HEK293T (cell line): ENCODE results near the gene HIGD1B.
"Not testable (repeated sequence)": the region's sequence is repeated elsewhere in the genome, so short reads cannot be mapped to it uniquely, and the experiment has no call there.

Source experiments
- CTCF ChIA-PET: fragments of 350-600 bp; formaldehyde crosslinking; extraction: SDS; loops from one replicate; lab custom pipeline; 2021; ENCODE audit warnings: antibody characterized with exemption, inconsistent platforms; lab: Yijun Ruan, JAX
- POLR2A ChIA-PET: fragments of 350-600 bp; formaldehyde crosslinking; extraction: SDS; loops from one replicate; lab custom pipeline; 2020; ENCODE audit warnings: antibody characterized with exemption, inconsistent platforms; lab: Yijun Ruan, JAX
- DNase-seq: peaks from one replicate; pipeline ENCODE4 v3.0.0; 2012; ENCODE audit warnings: mixed read lengths; ENCODE audit errors: extremely low spot score
- ARNT ChIP-seq: fragments of 450-650 bp; IDR thresholded peaks from 2 replicates; pipeline ENCODE4 v1.6.1; 2017; ENCODE audit warnings: mild to moderate bottlenecking
- BHLHE40 ChIP-seq: fragments of 450-650 bp; IDR thresholded peaks from 2 replicates; pipeline ENCODE4 v1.6.1; 2016; ENCODE audit warnings: mild to moderate bottlenecking, moderate library complexity, borderline replicate concordance
- CTBP1 ChIP-seq: fragments of 450-650 bp; IDR thresholded peaks from 2 replicates; pipeline ENCODE4 v1.6.1; 2016; ENCODE audit warnings: borderline replicate concordance
- ELF4 ChIP-seq: fragments of 450-650 bp; IDR thresholded peaks from 2 replicates; pipeline ENCODE4 v1.6.1; 2017; ENCODE audit warnings: antibody characterized with exemption
- FOXA1 ChIP-seq: fragments of 450-650 bp; IDR thresholded peaks from 2 replicates; pipeline ENCODE4 v1.6.1; 2016; ENCODE audit warnings: mild to moderate bottlenecking
- FOXK2 ChIP-seq: fragments of 450-650 bp; IDR thresholded peaks from 2 replicates; pipeline ENCODE4 v1.6.1; 2016; ENCODE audit warnings: mild to moderate bottlenecking
- FOXM1 ChIP-seq: fragments of 450-650 bp; IDR thresholded peaks from 2 replicates; pipeline ENCODE4 v1.6.1; 2017; ENCODE audit warnings: mild to moderate bottlenecking, borderline replicate concordance
- HDGF ChIP-seq: fragments of 450-650 bp; IDR thresholded peaks from 2 replicates; pipeline ENCODE4 v1.6.1; 2017; ENCODE audit warnings: antibody characterized with exemption, borderline replicate concordance
- L3MBTL2 ChIP-seq: fragments of 450-650 bp; conservative IDR thresholded peaks from 2 replicates; pipeline ENCODE4 v1.6.1; 2016; ENCODE audit warnings: mild to moderate bottlenecking
- LEF1 ChIP-seq: fragments of 450-650 bp; IDR thresholded peaks from 2 replicates; pipeline ENCODE4 v1.6.1; 2017; ENCODE audit warnings: mild to moderate bottlenecking, borderline replicate concordance
- NFRKB ChIP-seq: fragments of 450-650 bp; IDR thresholded peaks from 2 replicates; pipeline ENCODE4 v1.6.1; 2016; ENCODE audit warnings: mild to moderate bottlenecking, moderate library complexity
- PKNOX1 ChIP-seq: fragments of 450-650 bp; IDR thresholded peaks from 2 replicates; pipeline ENCODE4 v1.6.1; 2016
- SP1 ChIP-seq: fragments of 450-650 bp; IDR thresholded peaks from 2 replicates; pipeline ENCODE4 v1.6.1; 2017
- SUZ12 ChIP-seq: fragments of 450-650 bp; IDR thresholded peaks from 2 replicates; pipeline ENCODE4 v1.6.1; 2016; ENCODE audit warnings: mild to moderate bottlenecking
- TARDBP ChIP-seq: fragments of 450-650 bp; IDR thresholded peaks from 2 replicates; pipeline ENCODE4 v1.6.1; 2016
- ZNF384 ChIP-seq: fragments of 450-650 bp; IDR thresholded peaks from 2 replicates; pipeline ENCODE4 v1.6.1; 2016

HIGD1B gene

DNA sequence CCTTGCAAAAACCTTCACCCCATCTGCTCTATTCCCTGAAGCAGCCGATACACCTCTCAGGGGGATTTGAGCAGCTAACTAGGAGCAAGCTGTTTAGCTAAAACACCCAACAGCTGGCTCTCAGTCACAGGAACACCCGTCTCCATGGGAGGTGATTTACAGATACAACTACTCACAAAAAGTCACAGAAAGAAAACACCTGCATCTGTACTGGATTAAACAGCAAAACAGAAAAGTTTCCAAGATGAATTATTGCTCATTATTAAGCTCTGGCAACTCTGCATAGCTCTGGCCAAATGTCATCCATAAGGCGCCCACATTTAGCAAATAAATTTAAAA, 39.9 kb upstream of the HIGD1B start:
- TF ChIP-seq NFRKB (no peak), PKNOX1 (no peak), L3MBTL2 (no peak), FOXM1 (no peak), BHLHE40 (no peak), ARNT (no peak)
- CTCF ChIA-PET: no interaction called here
- no peak for DNase-seq
- POLR2A ChIA-PET: interaction anchor here (0.9 kb wide), 1 partner anchor 9 kb away, joined by 3 read pairs; no protein-coding TSS in a partner anchor

GRCh38 chr17:44808156-44808555, 39.5 kb upstream of the HIGD1B start:
- ChIA-PET POLR2A (interaction anchor here (0.9 kb wide), 1 partner anchor 9 kb away, joined by 3 read pairs; no protein-coding TSS in a partner anchor), CTCF (no interaction called here)
- TF ChIP-seq ELF4 (no peak), CTBP1 (no peak), HDGF (no peak), TARDBP (no peak), SP1 (no peak), NFRKB (no peak), PKNOX1 (no peak), FOXK2 (no peak), SUZ12 (no peak), FOXM1 (no peak), BHLHE40 (no peak), LEF1 (no peak), FOXA1 (no peak)
- no peak for DNase-seq

- POLR2A ChIA-PET: not testable (repeated sequence)
These were observed 38.9 kb upstream of the HIGD1B start for GRCh38 chr17:44808656-44809388.

DNA sequence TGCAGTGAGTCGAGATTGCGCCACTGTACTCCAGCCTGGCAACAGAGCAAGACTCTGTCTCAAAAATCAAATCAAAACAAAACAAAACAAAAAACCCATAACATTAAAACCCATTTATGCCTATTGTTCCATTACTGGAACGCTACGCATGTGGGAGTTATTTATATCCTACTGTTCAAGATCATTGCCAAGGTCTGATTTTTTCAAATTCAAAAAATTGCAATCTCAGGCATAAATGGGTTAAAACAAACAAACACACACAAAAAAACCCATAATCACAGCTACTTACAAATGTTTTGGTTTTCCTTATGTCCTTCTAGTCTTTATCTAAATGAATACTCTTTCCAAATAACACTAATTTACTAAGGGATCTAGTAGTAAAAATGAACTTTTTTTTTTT, 35.4 kb upstream of the HIGD1B start:
- ChIA-PET CTCF (interaction anchor here (0.6 to 1.0 kb wide), 2 partner anchors 325 to 416 kb away, joined by 3 to 4 read pairs; no protein-coding TSS in a partner anchor), POLR2A (no interaction called here)
- no peak for TF ChIP-seq NFRKB
- no peak for TF ChIP-seq FOXK2
- TF ChIP-seq PKNOX1: no peak
- TF ChIP-seq LEF1: no peak
- no peak for DNase-seq

More at GRCh38 chr17:44808656-44809388, 38.9 kb upstream of the HIGD1B start:
- CTCF ChIA-PET, DNase-seq: not testable (repeated sequence)

DNA sequence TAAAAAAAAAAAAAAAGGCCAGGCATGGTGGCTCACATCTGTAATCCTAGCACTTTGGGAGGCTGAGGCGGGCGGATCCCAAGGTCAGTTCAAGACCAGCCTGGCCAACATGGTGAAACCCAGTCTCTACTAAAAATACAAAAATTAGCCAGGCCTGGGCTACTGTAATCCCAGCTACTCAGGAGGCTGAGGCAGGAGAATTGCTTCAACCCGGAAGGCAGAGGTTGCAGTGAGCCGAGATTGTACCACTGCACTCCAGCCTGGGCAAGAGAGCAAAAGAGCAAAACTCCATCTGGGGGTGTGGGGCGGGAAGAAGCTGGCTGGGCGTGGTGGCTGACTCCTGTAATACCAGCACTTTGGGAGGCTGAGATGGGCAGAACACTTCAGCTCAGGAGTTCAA, 29.2 kb upstream of the HIGD1B start:
- POLR2A ChIA-PET, CTCF ChIA-PET, DNase-seq: not testable (repeated sequence)

- ChIA-PET POLR2A (interaction anchor here (0.8 to 1.5 kb wide), 4 partner anchors 9 to 78 kb away, joined by 3 to 6 read pairs (median 4); no protein-coding TSS in a partner anchor), CTCF (interaction anchor here (0.5 to 1.3 kb wide), 3 partner anchors 17 to 46 kb away, joined by 3 to 6 read pairs (median 4); no protein-coding TSS in a partner anchor)
- DNase-seq: peak; percentile 55
- TF ChIP-seq L3MBTL2 (no peak), SP1 (no peak), BHLHE40 (no peak), FOXA1 (no peak), TARDBP (no peak), SUZ12 (no peak), HDGF (no peak), NFRKB (no peak), ELF4 (no peak), FOXM1 (no peak), ARNT (no peak; the same call in 1 of the 2 replicates), ZNF384 (no peak), LEF1 (no peak), CTBP1 (no peak), PKNOX1 (no peak), FOXK2 (no peak)
These were observed 27.0 kb upstream of the HIGD1B start for GRCh38 chr17:44820631-44821212.

GRCh38 chr17:44825236-44825635, 22.4 kb upstream of the HIGD1B start:
- POLR2A ChIA-PET: not testable (repeated sequence)
- CTCF ChIA-PET: interaction anchor here (0.7 to 1.0 kb wide), 3 partner anchors 50 to 243 kb away, joined by 3 to 5 read pairs (median 4); no protein-coding TSS in a partner anchor

More at GRCh38 chr17:44825236-44825635, 22.4 kb upstream of the HIGD1B start:
- DNase-seq: not testable (repeated sequence)
